Measurements from ENCODE around the gene FREM1.

Gene FREM1

DNA sequence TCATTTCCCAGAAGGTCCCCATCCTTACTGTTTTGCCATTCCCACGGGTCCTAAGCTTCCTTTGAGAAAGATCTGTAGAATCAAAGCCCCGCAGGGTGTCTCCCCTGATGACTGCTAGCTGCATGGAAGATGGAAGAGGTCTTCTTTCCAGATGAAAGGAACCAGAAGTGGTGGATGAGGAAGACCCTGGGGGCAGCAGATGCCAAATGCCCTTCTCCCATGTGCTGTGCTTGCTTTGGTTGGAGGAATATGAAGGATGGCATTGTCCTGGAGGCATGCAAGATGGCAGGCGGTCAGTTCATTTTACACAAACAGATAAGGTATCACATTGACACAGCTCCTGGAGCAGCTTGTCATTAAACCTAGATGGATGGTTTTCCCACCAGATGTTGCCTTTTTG is 161.9 kb downstream of the FREM1 start:
- no peak for DNase-seq

DNA sequence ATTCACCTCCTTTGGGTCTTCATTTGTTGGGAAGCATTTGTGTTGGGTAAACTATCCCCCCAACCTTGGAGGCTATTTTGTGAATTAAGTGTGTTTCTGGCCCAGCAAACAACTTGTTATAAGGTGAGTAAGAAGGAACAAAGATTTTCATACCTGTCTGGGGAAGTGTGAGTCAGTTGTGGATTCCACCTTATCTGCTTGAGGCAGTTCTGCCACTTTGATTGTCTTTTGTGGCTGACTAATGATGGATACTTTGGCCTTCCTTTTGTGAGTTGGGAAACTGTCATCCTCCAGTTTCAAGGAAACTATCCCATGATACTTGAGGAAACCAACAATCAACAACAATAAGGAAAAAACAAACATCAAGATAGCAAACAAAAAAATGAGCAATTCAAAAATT is 163.1 kb downstream of the FREM1 start:
- no peak for DNase-seq

GRCh38 chr9:14746626-14747025 is 163.6 kb downstream of the FREM1 start:
- DNase-seq = no peak

GRCh38 chr9:14744768-14745167 is 165.5 kb downstream of the FREM1 start:
- no peak for DNase-seq

DNA sequence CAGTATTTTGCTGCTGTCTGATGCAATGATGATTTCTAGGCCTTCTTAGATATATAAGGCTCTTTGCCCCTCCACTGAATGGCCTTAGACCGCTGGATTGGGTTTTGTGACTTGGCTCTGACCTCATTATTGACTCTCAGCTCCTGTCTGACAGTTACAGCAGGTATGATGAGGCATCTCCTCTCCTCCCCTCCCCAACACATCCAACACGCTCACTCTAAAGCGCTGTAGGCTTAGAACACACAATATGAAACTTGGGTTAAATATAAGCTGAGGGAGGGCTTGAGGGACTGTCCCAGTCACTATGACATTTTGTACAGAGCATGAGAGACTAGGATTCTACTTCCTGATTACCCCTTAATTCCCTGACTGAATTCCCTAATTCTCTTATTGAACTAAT is 168.9 kb downstream of the FREM1 start:
- no peak for DNase-seq

DNA sequence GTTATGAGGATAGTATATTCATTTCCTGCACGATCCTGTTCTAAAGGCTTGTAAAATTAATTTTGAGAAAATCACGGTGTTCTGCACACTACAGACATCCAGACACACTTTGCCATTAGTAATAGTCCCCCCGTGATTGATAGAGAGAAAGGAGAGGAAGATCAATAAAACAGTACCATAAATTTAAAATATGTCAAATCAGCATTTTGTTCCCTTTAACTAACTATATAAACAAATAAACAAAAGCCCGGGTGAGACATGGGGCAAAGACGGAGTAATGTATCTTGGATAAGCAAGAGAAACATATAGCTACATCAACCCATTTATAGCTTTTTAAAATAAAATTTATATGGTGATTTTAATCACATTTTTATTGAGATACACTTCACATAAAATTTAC is 177.1 kb downstream of the FREM1 start:
- no peak for DNase-seq

DNA sequence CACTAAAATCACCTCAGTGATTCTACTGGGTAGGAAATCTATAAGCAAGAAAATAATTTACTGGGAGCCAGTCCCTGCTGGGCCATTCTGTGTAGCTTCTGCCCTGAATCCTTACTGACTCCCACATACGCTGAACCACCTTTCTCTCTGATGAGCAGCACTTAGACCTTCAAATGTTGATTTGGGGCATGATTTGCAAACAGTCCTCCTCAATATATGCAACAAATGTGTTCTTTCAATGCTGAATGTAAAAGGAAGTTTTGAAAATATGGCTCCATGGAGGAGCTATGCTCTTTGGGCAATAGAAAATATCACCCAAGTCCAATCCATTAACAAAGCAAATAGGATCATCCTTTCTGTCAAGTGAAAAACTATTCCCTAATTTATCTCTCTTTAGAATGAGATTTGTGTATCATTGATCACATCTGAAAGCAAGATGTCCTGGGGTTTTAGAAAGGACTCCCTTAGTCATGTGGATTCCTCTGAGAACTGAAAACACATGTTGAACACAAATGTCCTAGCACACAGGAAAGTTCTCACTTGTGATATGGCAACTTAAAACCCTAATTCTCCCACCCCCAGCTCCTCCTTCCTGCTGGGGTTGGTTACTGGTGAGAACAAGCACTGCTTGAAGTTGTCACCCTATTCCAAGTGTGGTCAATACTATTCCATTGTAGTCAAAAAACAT is 178.8 kb downstream of the FREM1 start:
- no peak for DNase-seq

GRCh38 chr9:14730461-14730898 is 179.7 kb downstream of the FREM1 start:
- DNase-seq = no peak

DNA sequence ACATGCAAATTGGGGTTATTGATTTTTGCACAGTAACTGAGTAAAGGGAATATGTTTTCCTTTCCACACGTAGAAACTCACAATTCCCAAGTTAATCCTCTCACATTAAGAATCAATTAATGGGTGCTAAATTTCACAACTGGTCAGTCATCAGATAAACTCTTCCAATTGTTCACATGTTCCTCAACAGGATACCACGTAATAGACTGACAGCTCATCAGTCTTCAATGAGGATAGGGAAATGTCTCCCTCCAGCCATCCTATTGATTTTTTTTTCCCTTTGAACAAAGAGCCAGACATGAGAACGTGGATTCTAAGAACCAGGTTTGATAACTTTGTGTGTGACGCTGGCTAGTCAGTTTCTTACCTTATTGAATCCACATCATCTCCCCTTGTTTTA is 186.9 kb downstream of the FREM1 start:
- DNase-seq = no peak

- DNase-seq = no peak
Measured at GRCh38 chr9:14722391-14723035, 187.7 kb downstream of the FREM1 start, which contains the start of gene CER1. Gene CER1 (minus strand): TSS chr9:14722733. CDS start chr9:14722672, 61 bp downstream.

DNA sequence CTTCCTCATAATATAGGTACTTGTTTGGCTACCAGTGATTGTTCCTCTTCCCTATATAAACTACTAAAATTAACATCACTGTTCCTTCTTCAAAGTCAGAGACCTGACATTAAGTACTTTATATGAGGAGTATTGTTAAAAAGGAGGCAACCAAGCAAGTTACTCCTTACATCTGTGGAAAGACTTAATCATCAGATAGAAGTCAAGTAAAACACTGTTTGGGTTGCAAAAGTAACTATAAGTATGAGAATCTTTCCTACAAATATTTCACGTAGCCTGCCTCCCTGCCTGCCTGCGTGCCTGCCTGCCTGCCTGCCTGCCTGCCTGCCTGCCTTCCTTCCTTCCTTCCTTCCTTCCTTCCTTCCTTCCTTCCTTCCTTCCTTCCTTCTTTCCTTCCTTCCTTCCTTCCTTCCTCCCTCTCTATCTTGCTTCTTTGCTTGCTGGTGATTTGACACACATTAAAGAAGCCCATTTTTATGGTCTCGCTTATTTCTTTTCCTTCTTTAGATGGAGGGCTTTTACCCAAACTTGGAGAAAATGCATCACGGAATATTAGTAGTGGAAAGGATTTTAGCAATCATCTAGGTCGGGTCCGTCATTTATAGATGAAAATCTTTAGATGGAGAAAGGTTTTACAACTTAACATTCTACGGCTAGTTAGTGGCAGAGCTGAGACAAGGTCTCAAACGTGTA is 190.9 kb downstream of the FREM1 start:
- DNase-seq = no peak

- no peak for DNase-seq
Measured at GRCh38 chr9:14715102-14715501, 195.1 kb downstream of the FREM1 start.

DNA sequence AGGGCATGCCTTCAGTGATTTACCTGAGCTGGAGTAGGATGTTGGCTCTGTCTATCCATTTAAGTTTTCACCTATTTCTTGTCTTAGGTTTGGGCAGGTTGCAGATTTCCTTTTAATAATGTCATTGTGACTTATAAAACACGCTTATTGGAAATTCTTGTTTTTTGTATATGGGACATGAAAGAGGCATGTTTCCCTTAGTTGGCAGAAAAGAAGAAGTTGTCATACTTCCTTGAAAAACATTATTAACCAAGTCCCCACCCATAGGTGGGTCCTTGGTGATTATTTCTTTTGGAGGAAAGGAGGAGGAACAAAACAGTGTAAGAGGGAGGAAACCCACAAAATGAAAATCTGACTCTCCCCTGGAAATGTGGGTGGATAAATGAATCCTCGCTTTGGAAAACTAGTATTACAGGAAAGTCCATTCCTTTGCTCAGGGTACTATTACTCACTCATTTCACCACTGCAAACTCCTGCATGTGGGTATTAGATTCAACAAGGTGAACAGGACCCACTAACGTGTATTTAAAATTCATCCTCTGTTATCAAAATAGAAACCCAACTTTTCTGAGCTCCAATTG is 197.0 kb downstream of the FREM1 start:
- no peak for DNase-seq

- DNase-seq = no peak
Measured at GRCh38 chr9:14710804-14711203, 199.4 kb downstream of the FREM1 start.

DNA sequence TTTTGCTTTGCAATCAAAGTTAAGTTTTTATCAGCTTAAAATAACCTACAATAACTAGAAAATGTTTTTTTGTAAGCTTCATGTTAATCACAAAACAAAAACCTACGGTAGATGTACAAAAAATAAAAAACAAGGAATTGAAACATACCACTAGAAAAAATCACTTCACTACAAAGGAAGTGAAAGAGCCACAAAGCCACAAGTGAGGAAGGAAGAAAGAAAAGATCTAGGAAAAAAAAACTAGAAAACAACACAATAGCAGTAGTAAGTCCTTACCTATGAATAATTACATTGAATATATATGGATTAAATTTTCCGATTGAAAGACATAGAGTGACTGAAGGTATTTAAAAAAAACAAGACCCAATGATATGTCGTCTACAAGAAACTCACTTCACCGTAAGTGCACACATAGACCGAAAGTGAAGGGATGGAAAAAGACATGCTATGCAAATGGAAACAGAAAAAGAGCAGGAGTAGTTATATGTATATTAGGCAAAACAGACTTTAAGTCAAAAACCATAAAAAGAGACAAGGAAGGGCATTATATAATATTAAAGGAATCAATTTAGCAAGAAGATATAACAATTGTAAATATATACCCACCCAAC is 203.6 kb downstream of the FREM1 start:
- DNase-seq = no peak

DNA sequence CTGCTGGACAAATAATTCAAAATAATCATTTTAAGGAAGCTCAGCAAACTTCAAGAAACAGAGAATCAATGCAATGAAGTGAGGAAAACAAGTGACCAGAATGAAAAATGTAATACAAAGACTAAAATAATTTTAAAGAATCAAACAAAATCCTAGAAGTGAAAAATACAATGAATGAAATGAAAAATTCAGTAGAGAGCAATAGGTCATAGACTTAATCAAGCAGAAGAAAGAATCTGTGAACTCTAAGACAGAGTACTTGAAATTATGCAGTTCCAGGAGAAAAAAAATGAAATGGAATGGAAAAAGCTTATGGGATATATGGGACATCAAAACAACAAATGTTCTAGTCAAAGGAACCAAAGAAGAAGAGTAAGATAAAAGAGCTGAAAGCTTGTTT is 205.1 kb downstream of the FREM1 start:
- no peak for DNase-seq

GRCh38 chr9:14704281-14704680 is 205.9 kb downstream of the FREM1 start:
- no peak for DNase-seq

- no peak for DNase-seq
Measured at GRCh38 chr9:14702200-14702720, 208.0 kb downstream of the FREM1 start.

- peak; percentile 75 for DNase-seq
Measured at GRCh38 chr9:14693251-14693861, 216.9 kb downstream of the FREM1 start, which contains the start of gene ZDHHC21. Gene ZDHHC21 (minus strand): TSS chr9:14693432. CDS start chr9:14674340, 19,092 bp downstream.

GRCh38 chr9:14692470-14693250 is 217.6 kb downstream of the FREM1 start:
- DNase-seq = peak; percentile 49

DNA sequence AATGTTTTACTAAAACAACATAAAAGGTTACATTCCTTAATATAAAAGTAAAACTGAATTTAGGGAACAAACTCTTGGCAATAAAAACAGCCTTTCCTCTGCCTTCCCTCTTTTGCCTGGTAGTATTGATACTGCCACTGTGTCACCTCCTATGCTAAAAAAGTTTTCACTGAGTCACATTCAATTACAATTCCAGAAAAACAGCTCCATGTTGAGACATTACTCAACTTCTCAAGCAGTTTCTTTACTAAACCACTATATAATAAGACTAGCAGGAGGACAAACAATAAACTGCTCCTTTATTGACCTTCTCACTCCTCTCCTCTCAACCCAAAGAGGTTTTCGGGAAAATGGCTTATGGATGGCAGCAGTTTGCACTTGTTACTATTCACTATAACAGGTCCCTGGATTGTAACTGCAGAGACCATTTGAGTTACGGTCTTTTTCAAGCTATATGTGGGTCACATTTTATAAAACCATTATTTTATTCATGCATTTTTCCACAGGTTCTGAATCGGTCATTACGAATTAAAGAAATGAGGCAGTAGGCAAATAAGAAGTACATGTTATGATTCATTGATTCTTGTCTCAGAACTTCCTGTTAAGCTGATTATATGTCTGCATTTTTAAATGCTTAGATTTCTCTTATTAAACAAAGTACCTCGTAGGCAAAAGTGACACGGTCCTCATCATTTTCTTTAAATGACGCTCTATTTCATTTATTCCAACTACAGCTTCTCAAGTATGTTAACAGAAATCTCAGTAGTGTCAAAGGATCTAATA is 219.1 kb downstream of the FREM1 start:
- DNase-seq = no peak
